ENCODE results near the gene GRIK4.

The GRIK4 gene

DNA sequence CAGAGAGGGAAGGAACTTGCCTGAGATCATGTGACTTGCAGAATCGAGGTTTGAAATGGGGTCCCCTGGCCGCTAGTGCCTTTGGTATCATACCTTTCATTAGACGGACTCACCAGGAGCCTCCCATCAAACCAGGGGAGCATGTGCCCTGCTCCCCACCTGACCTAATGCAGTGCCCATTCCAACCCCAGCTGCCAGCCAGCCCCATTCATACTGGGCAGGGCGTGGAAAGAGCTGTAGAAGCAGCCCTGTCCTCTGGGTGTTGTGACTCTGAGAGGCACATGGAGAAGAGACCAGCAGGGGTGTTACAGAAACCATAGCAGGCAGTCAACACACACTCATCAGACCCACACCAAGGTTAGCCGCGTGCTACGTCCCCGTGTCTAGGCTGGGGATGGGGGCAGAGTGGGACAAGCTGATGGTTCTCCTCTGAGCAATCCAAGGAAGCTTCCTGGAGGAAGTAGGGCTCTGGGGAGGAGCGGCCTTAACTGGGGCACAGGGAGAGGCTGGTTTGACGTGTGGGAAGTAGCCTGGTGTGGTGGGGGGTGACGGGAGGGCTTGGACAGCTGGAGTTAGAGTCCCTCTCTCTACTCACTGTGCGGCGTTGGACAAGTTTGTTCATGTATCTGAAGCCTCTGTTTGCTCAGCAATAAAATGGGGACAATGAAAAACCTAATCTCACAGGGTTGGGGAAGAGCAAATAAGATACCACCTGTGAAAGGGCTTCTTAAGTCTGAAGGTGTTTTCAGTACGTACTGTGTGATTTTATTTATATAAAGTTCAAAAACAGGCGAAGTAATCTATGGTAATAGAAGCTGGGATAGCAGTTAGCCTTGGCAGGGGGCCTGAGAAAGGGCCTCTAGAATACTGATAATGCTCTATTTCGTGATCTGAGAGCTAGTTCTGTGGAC is 14.0 kb downstream of the GRIK4 start:
- DNase-seq, result no peak

DNA sequence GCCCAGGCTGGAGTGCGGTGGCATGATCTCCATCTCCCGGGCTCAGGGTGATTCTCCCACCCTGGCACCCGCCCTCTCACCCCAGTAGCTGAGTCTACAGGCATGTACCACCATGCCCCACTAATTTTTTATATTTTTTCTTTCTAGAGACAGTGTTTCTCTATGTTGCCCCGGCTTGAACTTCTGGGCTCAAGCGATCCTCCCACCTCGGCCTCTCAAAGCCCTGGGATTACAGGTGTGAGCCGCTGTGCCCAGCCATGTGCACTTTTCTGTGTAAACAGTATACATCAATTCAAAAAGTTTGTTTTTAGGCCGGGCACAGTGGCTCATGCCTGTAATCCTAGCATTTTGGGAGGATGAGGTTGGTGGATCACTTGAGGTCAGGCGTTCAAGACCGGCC is 14.7 kb downstream of the GRIK4 start:
- no peak for DNase-seq

DNA sequence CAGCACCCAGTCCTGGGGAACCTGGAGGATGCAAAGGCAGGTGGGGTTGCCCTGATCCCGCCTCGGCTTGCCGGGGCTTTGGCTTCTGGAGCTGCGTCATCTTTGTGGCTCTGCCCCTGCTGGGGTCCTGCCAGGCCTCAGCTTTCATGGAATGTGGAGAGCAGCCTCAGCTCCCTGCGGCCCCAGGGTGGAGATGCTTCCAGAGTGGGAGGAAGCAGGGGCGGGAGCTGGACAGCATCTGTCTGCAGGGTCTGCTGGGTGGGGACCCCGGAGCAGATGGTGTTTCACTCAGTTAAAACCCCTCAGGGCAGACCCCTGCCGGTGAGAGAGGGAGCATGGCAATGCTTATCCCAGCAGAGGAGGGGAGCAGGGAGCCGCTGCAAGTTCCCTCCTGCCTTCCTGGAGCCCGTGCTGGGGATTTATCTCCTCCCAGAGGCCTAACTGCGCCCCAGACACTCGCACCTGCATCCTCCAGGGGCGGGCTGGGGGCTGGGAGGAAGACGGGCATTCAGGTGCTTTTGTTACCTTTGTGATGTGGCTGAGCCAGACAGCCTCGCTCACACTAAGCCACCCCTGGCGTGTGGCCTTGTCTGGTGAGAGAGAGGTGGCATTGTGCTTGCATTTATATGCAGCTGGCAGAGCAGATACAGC is 15.7 kb downstream of the GRIK4 start:
- no peak for DNase-seq

DNA sequence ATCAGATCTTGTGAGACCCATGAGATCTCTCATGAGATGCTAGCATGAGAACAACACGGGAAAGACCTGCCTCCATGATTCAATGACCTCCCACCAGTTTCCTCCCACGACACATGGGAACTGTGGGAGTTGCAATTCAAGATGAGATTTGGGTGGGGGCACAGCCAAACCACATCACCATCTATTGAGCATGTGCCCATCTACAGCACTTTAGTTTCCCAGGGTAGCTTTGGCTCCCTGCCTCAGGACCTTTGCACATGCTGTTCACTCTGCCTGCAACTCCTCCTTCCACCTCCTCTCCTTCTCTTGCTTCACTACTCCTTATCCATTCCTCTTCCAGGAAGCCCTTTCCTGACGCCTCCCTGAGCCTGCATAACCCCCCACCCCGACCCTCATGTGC is 17.2 kb downstream of the GRIK4 start:
- no peak for DNase-seq

DNA sequence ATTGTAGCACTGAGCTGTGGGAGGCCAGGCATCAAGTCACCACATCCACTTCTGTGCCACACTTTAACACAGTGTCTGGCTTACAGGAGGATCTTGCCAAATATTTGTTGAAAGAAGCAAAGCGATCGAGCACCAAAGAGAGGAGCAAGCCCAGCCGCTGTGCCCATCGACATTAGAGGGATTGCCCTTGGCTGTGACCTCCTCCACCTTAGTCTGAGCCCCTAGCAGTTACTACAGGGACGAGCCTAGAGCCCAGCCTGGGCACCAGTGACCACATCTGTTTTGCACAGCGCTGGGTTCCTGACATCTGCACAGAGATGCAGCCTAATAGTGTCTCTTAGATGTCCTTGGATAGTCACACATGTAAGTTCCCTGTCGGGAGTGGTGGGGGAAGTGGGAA is 17.7 kb downstream of the GRIK4 start:
- no peak for DNase-seq

DNA sequence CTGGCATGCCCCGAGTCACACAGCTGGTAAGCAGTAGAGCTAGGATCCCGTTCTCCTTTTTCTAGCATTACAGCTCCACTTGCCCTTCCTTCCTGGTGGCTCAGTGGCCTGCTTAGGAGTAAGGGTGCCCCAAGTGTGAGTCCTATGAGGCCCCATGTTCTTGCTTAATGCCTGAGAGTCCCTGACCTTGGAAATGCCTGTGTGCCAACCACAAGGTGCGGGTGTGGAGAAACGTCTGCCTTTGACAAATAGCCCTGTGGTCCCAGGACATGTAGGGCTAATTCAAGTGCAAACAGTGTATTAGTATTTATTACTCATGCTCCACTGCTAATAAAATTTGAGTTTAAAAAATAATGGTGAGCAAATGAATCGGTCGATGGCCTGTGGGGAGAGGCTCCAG is 18.4 kb downstream of the GRIK4 start:
- DNase-seq, result no peak

DNA sequence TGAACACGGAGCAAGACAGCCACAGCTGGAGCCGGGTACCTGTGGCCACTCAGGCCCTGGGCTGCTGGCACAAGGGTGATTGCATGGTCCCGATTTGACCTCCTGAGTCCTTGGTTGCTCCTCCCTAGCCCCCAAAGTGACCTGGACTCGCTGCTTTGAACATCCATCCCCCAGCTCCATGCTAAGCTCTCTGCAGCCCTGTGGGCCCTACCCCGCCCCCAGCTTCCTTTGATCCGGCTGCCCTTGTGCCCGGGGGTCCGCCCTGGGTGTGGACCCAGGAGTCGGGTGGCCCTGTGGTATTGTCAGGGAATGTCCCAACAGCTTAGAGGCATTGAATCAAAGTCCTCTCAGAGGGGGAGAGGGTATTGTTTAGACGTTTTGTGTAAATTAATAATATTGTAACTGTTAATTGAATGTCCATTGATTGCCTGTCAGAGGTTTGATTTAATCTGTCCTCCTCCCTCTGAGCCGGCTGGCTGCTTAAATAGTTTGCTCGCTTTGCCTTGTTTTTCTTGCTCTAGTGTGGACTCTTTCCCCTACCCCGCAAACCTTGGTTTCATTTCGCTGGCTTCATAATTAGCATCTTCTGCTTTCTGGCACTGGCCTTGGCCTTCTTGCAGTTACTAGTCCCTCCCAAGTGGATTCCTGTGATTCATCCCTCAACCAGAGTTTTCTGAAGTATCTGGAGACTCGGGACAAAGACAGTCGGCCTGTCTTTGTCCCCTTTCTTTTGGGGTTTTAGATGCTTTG is 20.7 kb downstream of the GRIK4 start:
- DNase-seq, result no peak

DNA sequence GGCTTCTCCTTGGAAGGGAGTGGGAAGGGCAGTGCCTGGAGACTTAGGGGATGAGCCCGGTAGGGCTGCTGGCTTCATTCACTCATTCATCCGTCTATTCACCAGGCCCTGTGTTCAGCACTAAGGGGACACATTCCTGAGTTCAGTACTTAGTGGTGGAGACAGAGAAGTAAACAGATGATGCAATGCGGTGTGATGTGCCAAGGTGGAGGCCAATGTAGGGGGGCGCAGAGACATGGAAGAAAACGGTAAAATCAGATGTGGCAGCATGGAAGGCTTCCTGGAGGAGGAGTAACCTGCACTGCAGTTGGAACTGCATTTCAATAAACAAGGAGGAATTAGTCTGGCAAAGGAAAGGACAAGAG is 21.3 kb downstream of the GRIK4 start:
- no peak for DNase-seq

DNA sequence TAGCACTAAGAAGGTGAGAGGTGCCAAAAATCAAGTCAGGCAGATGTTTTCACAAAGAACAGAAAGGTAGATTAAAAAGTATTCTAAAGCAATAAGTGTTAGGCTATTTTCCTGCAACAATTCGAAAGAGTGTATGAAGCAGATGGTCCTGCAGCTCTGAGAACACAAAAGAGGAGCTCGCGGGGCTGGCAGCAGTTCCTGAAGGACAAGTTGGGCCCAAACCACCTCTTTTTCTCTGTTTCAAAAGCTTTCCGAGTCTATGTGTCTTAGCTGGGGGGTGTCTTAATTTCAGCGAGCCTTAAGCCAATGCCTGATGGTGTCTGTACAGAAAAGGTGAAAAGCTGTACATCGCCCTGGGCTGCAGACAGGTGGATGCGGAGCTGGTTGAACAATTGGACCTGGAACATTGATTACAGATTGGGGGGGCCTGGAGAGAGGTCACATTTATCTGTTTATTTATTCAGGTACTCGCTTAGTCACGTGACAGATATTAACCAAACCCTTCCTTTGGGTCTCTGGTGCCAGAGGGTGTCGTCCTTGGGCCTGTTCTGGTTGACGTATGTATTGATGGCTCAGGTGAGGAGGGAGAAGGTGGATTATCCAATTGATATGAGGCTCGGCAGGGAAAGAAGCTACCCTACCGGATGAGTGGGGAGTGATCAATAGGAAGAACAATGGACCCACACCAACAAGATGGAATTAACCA is 24.7 kb downstream of the GRIK4 start:
- no peak for DNase-seq

DNA sequence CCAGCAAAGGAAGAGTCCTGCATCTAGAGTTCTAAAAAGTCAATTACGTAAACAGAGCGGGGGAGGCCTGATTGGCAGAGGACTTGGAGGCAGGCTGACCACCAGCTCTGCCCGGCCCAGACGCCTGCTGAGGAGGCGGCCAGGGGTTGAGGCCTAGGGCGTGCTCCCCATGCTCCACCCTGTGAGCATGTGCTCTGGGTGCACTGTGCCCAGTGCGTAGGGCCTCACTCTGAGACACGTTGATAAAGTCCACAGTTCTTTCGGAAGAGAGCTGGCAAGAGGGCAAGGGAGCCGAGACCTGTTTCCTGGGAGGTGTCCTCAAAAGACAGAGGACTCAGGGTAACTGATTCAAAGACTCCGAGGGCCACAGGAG is 25.2 kb downstream of the GRIK4 start:
- no peak for DNase-seq

DNA sequence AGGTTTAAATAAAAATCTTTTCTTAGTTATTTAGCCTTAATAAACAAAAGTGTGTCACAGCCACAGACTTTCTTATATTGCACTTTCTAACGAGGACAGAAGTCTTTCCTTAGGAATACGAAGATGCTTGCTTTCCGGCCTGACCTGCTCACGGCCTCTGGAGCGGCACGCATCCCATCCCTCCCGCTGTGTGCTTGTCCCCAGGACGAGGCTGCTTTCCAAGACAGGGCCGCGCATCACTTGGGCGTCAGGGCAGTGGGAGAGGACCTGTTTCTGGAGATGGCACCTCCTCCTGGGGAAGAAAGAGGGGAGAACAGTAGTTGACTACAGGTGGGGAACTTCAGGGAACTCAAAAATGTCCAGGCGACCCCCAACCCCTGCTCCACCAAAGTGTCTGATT is 26.4 kb downstream of the GRIK4 start:
- no peak for DNase-seq

DNA sequence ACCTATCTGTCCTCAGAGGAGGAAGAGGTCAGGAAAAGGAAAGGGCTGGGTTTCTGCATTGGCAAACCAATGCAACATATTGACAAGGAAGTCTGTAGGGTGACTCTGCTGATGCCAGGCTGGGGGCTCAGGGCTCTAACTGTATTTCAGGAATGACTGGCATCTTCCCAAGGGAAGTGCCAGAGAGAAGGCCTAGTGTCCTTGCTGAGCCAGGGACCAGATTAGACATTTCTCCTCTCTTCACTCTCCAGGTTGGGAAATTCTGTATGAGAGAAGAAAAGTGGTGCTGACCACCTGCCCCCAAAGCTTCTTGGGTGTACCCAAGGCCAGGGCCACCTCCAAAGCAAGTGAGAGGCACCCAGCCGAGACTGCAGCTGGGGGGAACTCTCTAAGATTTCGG is 27.2 kb downstream of the GRIK4 start:
- no peak for DNase-seq

DNA sequence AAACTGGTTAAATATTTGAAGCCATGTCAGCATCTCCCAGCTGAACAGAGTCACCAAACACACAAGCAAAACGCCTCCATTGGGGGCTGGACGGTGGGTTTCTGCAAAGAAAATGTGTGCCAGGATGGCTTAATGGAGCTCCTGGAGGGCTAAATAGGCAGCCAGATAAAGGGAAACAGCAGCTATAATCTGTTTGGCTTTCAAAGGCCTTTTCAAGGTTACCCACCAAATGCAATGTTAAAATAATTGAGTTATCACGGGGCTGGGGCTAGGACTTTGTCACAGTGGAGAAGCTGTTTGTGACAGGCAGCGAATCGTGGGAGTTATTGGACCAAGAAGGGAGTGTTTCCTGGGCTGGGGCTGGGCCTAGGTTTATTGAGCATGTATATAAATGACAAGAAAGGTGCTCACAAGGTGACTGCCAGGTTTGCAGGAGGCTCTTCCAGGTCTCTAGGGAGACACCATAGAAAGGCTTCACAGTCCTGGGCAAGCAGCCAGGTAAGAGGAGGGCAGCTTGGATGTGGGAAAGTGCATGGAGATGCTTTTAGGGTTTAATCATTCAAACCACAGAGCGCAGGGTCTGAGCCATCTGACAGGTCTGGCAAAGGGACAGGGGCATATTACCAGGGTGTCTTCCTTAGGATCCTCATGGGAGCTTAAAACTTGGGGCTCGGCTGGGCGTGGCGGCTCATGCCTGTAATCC is 28.3 kb downstream of the GRIK4 start:
- DNase-seq, result no peak

DNA sequence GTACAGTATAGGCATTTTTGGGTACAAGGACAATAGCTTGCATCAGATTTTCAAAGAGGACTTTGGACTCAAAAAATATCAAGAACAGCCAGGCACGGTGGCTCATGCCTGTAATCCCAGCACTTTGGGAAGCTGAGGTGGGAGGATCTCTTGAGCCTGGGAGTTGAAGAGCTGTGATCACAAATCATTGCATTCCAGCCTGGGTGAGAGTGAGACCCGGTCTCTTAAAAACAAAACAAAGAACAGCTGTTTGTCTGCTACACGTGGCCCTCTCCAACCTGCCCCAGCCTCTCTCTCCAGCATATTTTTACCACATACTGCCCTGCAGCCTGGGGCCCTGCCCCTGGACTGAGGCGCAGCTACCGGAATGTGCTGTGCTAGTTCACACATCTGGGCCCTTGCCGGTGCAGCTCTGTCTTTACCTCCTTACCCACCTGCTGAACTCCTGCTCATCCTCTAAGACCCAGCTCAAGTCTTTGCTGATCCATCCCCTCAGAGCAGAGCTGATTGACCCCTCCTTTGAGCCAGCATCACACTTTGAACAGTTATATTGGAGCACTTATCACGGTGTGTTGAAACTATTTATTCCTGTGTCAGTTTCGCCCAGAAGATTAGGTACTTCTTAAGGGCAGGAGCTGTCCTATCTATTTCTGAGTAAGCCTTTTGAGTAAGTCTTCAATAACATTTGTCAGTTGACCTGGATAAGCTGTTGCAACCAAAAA is 29.4 kb downstream of the GRIK4 start:
- no peak for DNase-seq

DNA sequence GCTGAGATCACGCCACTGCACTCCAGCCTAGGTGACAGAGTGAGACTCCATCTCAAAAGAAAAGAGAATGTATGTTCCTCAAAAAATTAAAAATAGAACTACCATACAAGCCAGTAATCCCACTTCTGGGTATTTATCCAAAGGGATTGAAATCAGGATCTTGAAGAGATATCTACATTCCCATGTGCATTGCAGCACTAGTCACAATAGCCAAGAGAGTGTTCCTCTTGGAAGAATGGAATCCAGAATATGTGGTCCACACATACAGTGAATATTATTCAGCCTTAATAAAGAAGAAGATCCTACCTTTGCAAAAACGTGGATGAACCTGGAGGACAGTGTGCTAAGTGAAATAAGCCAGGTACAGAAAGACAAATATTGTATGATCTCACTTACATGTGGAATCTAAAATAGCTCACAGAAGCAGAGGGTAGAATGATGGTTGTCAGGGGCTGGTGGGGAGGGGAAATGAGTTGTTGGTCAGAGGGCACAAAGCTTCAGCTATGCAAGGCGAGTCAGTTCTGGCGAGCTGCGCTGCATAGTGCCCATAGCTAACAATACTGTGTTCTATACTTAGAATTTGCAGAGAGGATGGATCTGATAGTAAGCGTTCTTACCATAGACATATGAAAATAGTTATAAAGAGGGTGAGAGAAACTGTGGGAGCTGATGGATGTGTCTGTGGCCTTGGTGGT is 32.1 kb downstream of the GRIK4 start:
- DNase-seq, result no peak

DNA sequence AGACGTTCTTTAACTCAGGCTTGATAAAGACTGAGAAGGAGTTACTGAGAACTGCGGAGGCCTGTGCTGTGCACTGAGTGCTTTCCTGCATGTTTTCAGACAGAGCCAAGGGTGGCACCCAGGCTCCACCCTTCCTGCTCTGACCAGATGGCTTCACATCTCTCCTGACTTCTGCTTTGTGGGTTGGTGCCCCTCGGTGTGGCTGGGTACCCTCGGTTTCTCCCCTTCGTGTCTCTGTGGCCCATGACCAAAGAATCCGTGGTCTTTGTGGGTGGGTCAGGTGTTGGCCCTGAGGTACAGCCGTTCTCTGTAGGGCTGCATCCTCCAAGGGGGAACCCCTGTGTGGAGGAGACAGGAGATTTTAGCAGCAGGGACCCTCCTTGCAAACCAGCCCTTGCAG is 34.3 kb downstream of the GRIK4 start:
- DNase-seq, result no peak

DNA sequence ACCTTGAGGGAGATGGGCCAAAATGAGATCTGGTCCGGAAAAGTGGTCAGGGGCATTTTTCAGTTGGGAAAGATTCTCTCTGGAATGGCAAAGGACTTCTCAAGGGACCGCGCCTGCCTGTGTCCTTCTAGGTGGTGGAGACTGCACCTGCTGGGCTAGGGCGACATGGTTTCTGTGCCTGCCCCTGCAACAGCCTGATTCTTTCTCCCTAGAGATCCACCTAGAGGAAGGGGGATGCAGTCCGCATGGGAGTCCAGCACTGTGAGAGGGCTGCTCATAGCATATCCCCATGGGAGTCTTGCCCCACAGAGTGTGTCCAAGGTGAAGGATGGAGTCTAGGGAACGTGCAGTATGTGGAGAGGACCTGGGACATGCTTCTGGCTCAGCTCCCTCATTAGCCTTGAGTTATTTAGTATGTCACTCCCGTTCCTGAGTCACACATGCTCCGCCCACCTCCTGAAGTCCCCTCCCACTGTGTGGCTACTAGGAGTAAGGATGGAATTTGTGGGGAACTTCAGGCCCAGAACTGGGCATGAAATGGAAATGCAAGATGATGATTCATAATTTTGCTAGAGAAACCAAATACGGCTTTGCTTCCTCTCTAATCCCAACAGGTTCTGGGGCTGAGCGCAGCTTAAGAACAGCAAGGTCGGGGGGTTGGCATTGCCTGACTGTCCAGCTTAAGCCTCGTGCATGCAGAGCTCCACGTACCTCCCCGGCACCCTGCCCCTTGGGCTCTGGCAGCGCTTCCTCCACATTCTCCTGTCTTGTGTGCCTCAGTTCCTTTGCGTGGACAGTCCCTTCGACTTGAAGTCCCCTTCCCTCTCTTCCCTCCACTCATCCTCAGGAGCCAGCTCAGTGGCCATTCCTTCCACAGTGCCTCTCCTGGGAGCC is 35.0 kb downstream of the GRIK4 start:
- no peak for DNase-seq

DNA sequence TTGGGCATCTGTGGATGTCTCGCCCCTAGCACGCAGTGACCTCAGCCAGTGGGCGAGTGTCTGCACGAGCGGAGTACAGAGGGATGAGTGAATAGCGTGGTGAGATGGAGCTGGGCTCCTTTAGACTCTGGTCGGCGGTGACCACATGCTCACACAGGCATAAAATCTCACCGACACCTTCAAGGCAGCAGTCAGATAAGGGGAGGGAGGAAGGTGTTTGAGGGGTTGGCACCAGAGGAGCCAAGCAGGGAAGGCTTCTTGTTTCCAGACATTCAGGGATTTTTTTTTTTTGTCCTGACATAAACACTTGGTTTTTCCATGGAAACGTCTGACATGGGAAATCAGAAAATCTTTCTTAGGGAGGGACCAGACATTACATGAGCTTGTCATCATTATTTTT is 35.8 kb downstream of the GRIK4 start:
- no peak for DNase-seq

DNA sequence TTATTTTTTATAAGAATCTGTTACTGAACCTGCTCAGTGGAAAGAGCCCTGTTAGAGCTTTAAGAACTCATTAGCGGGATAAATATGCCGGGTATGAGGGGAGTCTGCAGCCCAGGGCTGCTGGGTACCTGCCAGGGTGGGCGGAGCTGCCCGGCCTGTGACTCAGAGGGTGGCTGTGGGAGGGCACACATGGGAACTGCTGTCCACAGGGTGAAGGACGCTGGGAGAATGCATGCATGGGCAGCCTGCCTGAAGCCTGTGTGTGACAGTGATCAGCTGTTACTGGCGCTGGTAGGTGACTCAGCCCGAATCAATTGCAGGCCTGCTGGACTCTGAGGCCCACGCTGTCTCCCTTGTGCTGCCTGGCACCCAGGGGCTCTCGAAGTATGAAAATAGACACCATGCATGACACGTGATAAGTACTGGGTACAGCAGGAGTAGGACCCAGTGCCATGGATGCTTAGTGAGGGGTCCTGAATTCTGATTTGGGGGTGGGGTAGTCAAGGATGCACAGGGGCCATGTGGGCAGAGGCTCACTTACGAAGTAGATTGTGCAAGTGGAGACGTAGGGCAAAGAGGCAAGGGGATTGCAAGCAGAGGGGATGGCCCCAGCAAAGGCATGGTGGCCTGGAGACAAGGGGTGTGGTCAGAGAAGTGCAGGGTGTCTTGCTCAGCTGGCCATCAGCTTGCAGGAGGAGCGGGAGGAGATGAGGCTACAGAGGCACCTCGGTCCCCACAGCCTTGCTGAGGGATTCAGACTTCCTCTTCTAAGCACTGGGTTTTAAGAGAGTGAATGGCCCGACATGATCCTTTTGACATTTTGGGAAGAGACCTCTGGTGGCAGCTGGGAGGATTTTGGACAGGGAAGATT is 36.5 kb downstream of the GRIK4 start:
- no peak for DNase-seq

Measured in NCI-H1930 (cell line).